DND-41 (cell line): ENCODE measurements around the gene SOX13.

Experiments
- EZH2 ChIP-seq: IDR thresholded peaks from 3 replicates; pipeline ENCODE4 v1.6.1; 2012; ENCODE audit warnings: borderline replicate concordance, low read depth, mild to moderate bottlenecking, moderate library complexity, low read length, inconsistent platforms; ENCODE audit not compliant: severe bottlenecking
- TF ChIP-seq, protein P1 (sequence below): IDR thresholded peaks from 2 replicates; pipeline ENCODE4 v1.5.1; 2012; ENCODE audit warnings: borderline replicate concordance, low read length, moderate library complexity, mild to moderate bottlenecking; ENCODE audit not compliant: poor library complexity, severe bottlenecking; ENCODE audit errors: extremely low read depth

DNA sequence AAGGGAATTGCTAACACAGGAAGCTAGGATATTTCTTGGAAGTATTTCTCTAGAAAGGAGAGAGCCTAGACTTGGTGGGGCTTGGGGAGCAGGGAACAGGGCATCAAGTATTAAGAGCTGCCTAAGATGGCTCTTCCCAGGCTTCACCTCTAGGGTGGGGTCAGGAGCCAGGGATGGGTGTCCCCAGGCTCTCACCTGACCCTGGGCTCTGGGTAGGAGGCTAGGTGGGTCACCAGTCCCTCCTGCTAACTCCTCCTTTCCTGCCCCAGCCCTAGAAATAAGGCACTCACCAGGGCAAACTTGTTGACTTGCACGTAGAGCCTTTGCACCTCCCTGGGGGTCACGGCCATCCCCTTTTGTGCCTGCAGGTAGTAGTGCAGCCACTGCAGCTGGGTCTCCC lies 63.9 kb downstream of the SOX13 start:
- TF ChIP-seq, protein P1, sequence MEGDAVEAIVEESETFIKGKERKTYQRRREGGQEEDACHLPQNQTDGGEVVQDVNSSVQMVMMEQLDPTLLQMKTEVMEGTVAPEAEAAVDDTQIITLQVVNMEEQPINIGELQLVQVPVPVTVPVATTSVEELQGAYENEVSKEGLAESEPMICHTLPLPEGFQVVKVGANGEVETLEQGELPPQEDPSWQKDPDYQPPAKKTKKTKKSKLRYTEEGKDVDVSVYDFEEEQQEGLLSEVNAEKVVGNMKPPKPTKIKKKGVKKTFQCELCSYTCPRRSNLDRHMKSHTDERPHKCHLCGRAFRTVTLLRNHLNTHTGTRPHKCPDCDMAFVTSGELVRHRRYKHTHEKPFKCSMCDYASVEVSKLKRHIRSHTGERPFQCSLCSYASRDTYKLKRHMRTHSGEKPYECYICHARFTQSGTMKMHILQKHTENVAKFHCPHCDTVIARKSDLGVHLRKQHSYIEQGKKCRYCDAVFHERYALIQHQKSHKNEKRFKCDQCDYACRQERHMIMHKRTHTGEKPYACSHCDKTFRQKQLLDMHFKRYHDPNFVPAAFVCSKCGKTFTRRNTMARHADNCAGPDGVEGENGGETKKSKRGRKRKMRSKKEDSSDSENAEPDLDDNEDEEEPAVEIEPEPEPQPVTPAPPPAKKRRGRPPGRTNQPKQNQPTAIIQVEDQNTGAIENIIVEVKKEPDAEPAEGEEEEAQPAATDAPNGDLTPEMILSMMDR, result no peak
- TF ChIP-seq EZH2, result no peak
